HL-60 (cell line): ENCODE data around the gene PAOX.

Experiments
- DNase-seq, 2 experiments: peaks; one replicate each; pipeline ENCODE4 v3.0.0-alpha.2; 2010 to 2020; ENCODE audit warnings: low read depth in 1 of 2, low spot score in 1 of 2
- H3K27ac ChIP-seq: fragments of 250-450 bp; sonication (Bioruptor Pico); replicated peaks from 2 replicates; pipeline ENCODE4 v1.5.1; 2020; ENCODE audit warnings: mild to moderate bottlenecking, moderate library complexity
- H3K27me3 ChIP-seq: fragments of 250-450 bp; sonication (Bioruptor Pico); 2 replicates; pipeline ENCODE4 v1.5.1; 2021; ENCODE audit warnings: mild to moderate bottlenecking, moderate library complexity; ENCODE audit not compliant: insufficient read depth, poor library complexity, severe bottlenecking
- H3K4me3 ChIP-seq: replicated peaks from 2 replicates; pipeline ENCODE4 v1.5.1; 2011; ENCODE audit warnings: mild to moderate bottlenecking, control low read depth, low read length; ENCODE audit not compliant: insufficient read depth
- GABPA ChIP-seq: IDR thresholded peaks from 2 replicates; pipeline ENCODE4 v1.6.1; 2012; ENCODE audit warnings: low read depth
- POLR2AphosphoS5 ChIP-seq: IDR thresholded peaks from 2 replicates; pipeline ENCODE4 v1.6.1; 2012; ENCODE audit warnings: low read depth
- SPI1 ChIP-seq: IDR thresholded peaks from 2 replicates; pipeline ENCODE4 v1.6.1; 2012; ENCODE audit warnings: low read depth, mild to moderate bottlenecking, borderline replicate concordance
- long read RNA-seq: library from polyadenylated mRNA; unstranded; transcript quantifications from one replicate; pipeline ENCODE4 v2.0.0, GENCODE V29; 2020
- TF ChIP-seq, protein P1 (sequence below): IDR thresholded peaks from one replicate; pipeline ENCODE4 v1.5.1; 2011; ENCODE audit warnings: low read length, control low read depth, inconsistent platforms; ENCODE audit not compliant: insufficient read depth
- TF ChIP-seq, protein P2 (sequence below): IDR thresholded peaks from 2 replicates; pipeline ENCODE4 v1.6.1; 2012; ENCODE audit warnings: low read depth; ENCODE audit not compliant: insufficient replicate concordance

The PAOX gene
- long read RNA-seq, partial matches to known transcripts: 10 of 17 reads
- long read RNA-seq, other reads (novel, unspliced or antisense): 7 of 17 reads

DNA sequence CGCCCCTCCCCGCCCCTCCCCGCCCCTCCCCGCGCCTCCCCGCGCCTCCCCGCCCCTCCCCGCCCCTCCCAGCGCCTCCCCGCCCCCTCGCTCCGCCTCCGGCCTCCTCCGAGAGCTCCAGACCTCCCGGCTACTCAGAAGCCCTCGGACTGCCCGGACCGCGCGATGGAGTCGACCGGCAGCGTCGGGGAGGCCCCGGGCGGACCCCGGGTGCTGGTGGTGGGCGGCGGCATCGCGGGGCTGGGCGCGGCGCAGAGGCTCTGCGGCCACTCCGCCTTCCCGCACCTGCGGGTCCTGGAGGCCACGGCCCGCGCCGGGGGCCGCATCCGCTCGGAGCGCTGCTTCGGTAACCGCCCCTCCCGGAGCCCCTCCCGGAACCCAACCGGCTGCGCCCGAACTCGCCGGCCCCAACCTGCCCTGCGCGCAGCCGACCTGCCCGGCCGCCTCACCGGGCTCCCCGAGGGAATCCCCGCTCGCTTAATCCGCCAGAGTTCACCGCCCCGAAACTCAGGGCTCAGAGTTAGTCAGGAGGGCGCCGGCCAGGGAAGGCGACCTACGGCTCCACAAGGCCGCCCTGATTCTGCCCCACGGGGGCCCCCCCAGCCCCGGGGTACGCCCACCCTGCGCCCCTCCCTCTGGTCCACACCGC lies at the start of gene PAOX:
PAOX (plus strand) TSS at position 111 of the 649 bp plus-strand sequence; CDS start at position 166, 55 bp downstream.
- Histone ChIP-seq H3K27me3 (peaks cover 4% of the 10 kb centered on the region), H3K4me3 (peak within 1 kb of the TSS; percentile 72), H3K27ac (no peak within 1 kb of the TSS)
- TF ChIP-seq POLR2AphosphoS5 (no peak), SPI1 (no peak), GABPA (no peak)
- TF ChIP-seq, protein P1, sequence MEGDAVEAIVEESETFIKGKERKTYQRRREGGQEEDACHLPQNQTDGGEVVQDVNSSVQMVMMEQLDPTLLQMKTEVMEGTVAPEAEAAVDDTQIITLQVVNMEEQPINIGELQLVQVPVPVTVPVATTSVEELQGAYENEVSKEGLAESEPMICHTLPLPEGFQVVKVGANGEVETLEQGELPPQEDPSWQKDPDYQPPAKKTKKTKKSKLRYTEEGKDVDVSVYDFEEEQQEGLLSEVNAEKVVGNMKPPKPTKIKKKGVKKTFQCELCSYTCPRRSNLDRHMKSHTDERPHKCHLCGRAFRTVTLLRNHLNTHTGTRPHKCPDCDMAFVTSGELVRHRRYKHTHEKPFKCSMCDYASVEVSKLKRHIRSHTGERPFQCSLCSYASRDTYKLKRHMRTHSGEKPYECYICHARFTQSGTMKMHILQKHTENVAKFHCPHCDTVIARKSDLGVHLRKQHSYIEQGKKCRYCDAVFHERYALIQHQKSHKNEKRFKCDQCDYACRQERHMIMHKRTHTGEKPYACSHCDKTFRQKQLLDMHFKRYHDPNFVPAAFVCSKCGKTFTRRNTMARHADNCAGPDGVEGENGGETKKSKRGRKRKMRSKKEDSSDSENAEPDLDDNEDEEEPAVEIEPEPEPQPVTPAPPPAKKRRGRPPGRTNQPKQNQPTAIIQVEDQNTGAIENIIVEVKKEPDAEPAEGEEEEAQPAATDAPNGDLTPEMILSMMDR: no peak
- TF ChIP-seq, protein P2, sequence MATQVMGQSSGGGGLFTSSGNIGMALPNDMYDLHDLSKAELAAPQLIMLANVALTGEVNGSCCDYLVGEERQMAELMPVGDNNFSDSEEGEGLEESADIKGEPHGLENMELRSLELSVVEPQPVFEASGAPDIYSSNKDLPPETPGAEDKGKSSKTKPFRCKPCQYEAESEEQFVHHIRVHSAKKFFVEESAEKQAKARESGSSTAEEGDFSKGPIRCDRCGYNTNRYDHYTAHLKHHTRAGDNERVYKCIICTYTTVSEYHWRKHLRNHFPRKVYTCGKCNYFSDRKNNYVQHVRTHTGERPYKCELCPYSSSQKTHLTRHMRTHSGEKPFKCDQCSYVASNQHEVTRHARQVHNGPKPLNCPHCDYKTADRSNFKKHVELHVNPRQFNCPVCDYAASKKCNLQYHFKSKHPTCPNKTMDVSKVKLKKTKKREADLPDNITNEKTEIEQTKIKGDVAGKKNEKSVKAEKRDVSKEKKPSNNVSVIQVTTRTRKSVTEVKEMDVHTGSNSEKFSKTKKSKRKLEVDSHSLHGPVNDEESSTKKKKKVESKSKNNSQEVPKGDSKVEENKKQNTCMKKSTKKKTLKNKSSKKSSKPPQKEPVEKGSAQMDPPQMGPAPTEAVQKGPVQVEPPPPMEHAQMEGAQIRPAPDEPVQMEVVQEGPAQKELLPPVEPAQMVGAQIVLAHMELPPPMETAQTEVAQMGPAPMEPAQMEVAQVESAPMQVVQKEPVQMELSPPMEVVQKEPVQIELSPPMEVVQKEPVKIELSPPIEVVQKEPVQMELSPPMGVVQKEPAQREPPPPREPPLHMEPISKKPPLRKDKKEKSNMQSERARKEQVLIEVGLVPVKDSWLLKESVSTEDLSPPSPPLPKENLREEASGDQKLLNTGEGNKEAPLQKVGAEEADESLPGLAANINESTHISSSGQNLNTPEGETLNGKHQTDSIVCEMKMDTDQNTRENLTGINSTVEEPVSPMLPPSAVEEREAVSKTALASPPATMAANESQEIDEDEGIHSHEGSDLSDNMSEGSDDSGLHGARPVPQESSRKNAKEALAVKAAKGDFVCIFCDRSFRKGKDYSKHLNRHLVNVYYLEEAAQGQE: no peak
- DNase-seq: no peak

DNA sequence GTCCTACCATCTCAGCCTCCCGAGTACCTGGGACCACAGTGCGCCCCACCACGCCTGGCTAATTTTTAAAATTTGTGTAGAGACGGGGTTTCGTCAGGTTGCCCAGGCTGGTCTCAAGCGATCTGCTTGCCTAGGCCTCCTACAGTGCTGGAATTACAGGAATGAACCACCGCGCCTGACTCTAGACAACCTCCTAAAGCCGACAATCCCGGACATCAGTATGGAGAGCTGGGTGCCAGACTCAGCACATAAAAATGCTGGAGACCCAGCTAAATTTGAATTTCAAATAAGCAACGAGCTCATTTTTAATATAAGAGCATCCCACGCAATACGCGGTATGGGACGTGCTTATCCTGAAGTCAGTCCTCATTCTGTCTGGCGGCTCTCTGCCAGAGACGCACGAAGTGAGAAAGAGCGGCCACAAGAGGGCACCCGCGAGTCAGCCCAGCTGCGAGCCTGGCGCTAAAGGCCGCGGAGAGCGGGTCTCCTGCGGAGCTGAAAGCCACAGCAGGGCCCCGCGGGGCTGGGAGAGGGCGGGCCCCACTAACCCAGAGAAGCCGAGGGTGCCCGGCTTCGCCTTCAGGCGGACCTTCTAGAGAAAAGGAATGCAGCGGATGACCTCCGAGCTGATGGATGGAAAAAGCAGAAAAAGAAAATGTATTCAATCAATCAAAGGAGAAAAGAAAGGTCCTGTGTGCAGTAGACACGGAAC lies 49.4 kb upstream of the PAOX start:
- no peak overlapping the region for H3K4me3 ChIP-seq
- H3K27me3 ChIP-seq: peaks cover 40% of the 10 kb centered on the region
- no peak for TF ChIP-seq GABPA
- TF ChIP-seq, protein P1: peak; percentile 86
- peak; percentile 74 to 80 for DNase-seq
- no peak overlapping the region for H3K27ac ChIP-seq

DNA sequence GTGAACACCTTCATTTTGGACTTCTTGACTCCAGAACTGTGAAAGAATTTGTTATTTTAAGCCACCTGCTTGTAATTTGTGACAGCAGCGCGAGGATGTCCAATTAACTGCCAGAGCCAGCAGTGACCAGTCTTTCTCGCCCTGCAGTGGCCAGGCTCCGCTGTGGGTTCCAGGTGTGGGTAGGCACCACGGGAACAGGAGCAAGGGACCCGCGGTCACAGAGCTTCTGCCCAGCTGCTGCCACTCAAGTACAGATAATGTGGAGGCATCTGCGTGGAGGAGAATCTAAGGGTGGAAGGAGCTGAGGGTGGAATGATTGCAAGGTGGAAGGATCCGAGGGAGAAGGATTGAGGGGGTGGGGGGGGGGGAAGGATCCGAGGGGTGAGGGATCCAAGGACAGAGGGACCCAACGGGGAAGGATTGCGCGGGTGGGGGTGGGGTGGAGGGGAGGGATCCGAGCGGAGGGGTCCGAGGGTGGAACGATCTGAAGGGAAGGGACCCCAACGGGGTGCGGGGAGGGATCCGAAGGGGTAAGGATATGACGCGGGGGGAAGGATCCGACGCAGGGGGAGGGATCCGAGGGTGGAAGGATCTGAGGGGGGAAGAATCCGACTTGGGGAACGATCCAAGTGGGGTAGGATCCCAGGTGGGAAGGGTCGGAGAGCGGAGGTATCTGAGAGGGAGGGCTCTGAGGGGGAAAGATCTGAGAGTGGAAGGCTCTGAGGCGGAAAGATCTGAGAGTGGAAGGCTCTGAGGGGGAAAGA lies 45.9 kb upstream of the PAOX start:
- TF ChIP-seq SPI1: no peak
- TF ChIP-seq, protein P2: no peak
- no peak for TF ChIP-seq GABPA
- TF ChIP-seq POLR2AphosphoS5: no peak
- TF ChIP-seq, protein P1: no peak
- no peak for DNase-seq
- peaks cover 33% of the 10 kb centered on the region for H3K27me3 ChIP-seq
- no peak overlapping the region for H3K4me3 ChIP-seq
- no peak overlapping the region for H3K27ac ChIP-seq
